HUES48 (cell line): ENCODE results near the gene APBB2.

Experiments
- H3K27ac ChIP-seq: one replicate; pipeline ENCODE4 v1.7.0; 2013; ENCODE audit warnings: low read depth, low read length, inconsistent platforms
- H3K27me3 ChIP-seq: 2 replicates; pipeline ENCODE4 v1.6.1; 2013; ENCODE audit warnings: mild to moderate bottlenecking, low read length; ENCODE audit not compliant: control insufficient read depth, insufficient read depth
- H3K36me3 ChIP-seq: 2 replicates; pipeline ENCODE4 v1.6.1; 2013; ENCODE audit warnings: low read length; ENCODE audit not compliant: control insufficient read depth, insufficient read depth
- H3K4me1 ChIP-seq: 2 replicates; pipeline ENCODE4 v1.6.1; 2013; ENCODE audit warnings: mild to moderate bottlenecking, low read length; ENCODE audit not compliant: control insufficient read depth, insufficient read depth
- H3K4me3 ChIP-seq: 2 replicates; pipeline ENCODE4 v1.5.1; 2013; ENCODE audit warnings: mild to moderate bottlenecking, low read depth, low read length
- H3K9ac ChIP-seq: 2 replicates; pipeline ENCODE4 v1.6.1; 2013; ENCODE audit warnings: mild to moderate bottlenecking, low read depth, low read length, moderate library complexity
- H3K9me3 ChIP-seq: 2 replicates; pipeline ENCODE4 v1.6.1; 2013; ENCODE audit warnings: low read length; ENCODE audit not compliant: control insufficient read depth, insufficient read depth

The APBB2 gene

DNA sequence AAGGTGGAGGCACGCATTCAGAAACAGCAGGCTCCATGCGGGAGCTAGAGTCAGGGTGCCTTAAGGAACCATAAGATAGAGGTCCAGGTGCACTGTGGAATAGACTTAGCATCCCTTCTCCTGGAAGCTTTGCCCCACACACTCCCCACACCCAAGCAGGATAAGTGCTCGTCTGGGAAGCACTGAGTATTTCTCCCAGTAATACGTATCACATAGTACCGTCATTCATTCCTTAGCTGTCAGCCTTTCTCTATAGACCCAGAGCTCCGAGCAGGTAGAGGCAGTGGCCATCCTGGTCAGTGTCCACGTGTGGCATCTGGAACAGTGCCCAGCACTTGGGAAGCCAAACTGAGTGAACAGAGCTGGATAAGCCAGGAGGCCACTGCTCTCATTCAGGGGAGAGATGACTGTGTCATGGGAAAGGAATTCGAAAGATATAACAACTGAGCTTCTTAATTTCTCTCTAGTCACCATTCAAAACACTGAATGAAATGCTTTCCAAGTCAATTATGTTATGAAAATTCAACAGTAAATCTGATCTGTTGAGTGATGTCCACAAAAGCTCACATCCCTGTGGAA is 9.9 kb downstream of the APBB2 start:
- H3K36me3 ChIP-seq, result no peaks in the 10 kb centered on the region
- peaks cover 23% of the 10 kb centered on the region for H3K4me1 ChIP-seq
- no peaks in the 10 kb centered on the region for H3K27me3 ChIP-seq
- H3K9me3 ChIP-seq, result no peaks in the 10 kb centered on the region
- H3K27ac ChIP-seq, result no peak overlapping the region
- H3K4me3 ChIP-seq, result no peak overlapping the region
- no peak overlapping the region for H3K9ac ChIP-seq

DNA sequence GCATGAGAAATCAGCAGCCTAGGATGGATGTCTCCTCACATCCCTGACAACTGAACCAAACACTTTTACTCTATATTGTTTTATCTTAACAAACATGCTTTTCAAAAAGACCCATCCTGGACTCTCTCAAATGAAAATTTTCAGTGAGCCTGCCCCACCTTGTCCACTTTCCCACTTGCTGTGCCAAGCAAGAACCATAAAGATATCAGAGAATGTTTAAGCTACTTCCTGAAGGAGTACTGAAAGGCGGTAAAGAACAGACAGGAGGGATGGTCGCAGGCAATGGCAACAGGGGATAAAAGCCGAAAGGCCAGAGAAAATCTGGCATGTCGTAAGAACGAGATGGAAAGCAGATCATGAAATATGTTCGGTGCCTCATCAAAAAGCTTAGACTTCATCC is 10.5 kb downstream of the APBB2 start:
- Histone ChIP-seq H3K27me3 (no peaks in the 10 kb centered on the region), H3K4me3 (no peak overlapping the region), H3K27ac (no peak overlapping the region), H3K9ac (no peak overlapping the region), H3K36me3 (no peaks in the 10 kb centered on the region), H3K9me3 (no peaks in the 10 kb centered on the region), H3K4me1 (peaks cover 23% of the 10 kb centered on the region)

- Histone ChIP-seq H3K4me3 (no peak overlapping the region), H3K4me1 (peaks cover 23% of the 10 kb centered on the region), H3K9ac (no peak overlapping the region), H3K9me3 (no peaks in the 10 kb centered on the region), H3K27ac (no peak overlapping the region), H3K36me3 (no peaks in the 10 kb centered on the region), H3K27me3 (no peaks in the 10 kb centered on the region)
Observed at GRCh38 chr4:41202820-41203568, 11.3 kb downstream of the APBB2 start.

GRCh38 chr4:41202356-41202755 is 12.0 kb downstream of the APBB2 start:
- Histone ChIP-seq H3K27me3 (no peaks in the 10 kb centered on the region), H3K9ac (no peak overlapping the region), H3K27ac (no peak overlapping the region), H3K4me3 (no peak overlapping the region), H3K9me3 (no peaks in the 10 kb centered on the region), H3K36me3 (no peaks in the 10 kb centered on the region), H3K4me1 (peaks cover 23% of the 10 kb centered on the region)

- H3K4me1 ChIP-seq, result peaks cover 23% of the 10 kb centered on the region
- no peak overlapping the region for H3K4me3 ChIP-seq
- H3K9ac ChIP-seq, result no peak overlapping the region
- H3K27ac ChIP-seq, result no peak overlapping the region
- H3K27me3 ChIP-seq, result no peaks in the 10 kb centered on the region
- no peaks in the 10 kb centered on the region for H3K36me3 ChIP-seq
- no peaks in the 10 kb centered on the region for H3K9me3 ChIP-seq
Observed at GRCh38 chr4:41200486-41201017, 13.8 kb downstream of the APBB2 start.

GRCh38 chr4:41199788-41200187 is 14.6 kb downstream of the APBB2 start:
- Histone ChIP-seq H3K36me3 (no peaks in the 10 kb centered on the region), H3K4me3 (no peak overlapping the region), H3K9ac (no peak overlapping the region), H3K4me1 (peaks cover 17% of the 10 kb centered on the region), H3K27ac (no peak overlapping the region), H3K9me3 (no peaks in the 10 kb centered on the region), H3K27me3 (no peaks in the 10 kb centered on the region)

GRCh38 chr4:41197996-41198395 is 16.3 kb downstream of the APBB2 start:
- Histone ChIP-seq H3K36me3 (no peaks in the 10 kb centered on the region), H3K27me3 (no peaks in the 10 kb centered on the region), H3K9ac (no peak overlapping the region), H3K27ac (no peak overlapping the region), H3K4me3 (no peak overlapping the region), H3K9me3 (no peaks in the 10 kb centered on the region), H3K4me1 (peaks cover 5% of the 10 kb centered on the region; the same call in 1 of the 2 replicates)

DNA sequence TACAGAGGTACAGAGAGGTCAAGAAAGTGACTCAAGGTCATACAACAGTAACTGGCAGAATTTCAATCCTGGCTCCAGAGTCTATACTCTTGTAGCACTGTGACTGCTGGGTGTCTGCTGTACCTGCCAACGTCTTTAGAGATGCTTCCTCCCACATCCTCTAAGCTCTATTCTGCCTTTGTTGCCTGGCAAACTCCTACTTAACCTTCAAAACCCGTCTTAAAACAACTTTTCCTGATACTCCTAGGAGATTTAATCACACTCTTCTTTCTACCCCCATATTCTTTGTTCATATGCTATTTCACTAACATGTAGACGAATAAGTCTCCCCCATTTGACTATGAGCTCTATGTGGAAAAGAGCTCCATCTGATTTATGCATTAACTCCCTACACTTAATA is 16.8 kb downstream of the APBB2 start:
- H3K27me3 ChIP-seq, result no peaks in the 10 kb centered on the region
- no peak overlapping the region for H3K9ac ChIP-seq
- H3K27ac ChIP-seq, result no peak overlapping the region
- H3K4me1 ChIP-seq, result peaks cover 5% of the 10 kb centered on the region; the same call in 1 of the 2 replicates
- H3K4me3 ChIP-seq, result no peak overlapping the region
- no peaks in the 10 kb centered on the region for H3K9me3 ChIP-seq
- no peaks in the 10 kb centered on the region for H3K36me3 ChIP-seq

- Histone ChIP-seq H3K36me3 (no peaks in the 10 kb centered on the region), H3K9me3 (no peaks in the 10 kb centered on the region), H3K9ac (no peak overlapping the region)
Observed at GRCh38 chr4:41196633-41197332, 17.6 kb downstream of the APBB2 start.

GRCh38 chr4:41192136-41192535 is 22.2 kb downstream of the APBB2 start:
- H3K27ac ChIP-seq, result no peak overlapping the region
- no peaks in the 10 kb centered on the region for H3K36me3 ChIP-seq

More at GRCh38 chr4:41196633-41197332, 17.6 kb downstream of the APBB2 start:
- Histone ChIP-seq H3K27me3 (no peaks in the 10 kb centered on the region), H3K4me1 (peaks cover 5% of the 10 kb centered on the region; the same call in 1 of the 2 replicates), H3K4me3 (no peak overlapping the region), H3K27ac (no peak overlapping the region)

DNA sequence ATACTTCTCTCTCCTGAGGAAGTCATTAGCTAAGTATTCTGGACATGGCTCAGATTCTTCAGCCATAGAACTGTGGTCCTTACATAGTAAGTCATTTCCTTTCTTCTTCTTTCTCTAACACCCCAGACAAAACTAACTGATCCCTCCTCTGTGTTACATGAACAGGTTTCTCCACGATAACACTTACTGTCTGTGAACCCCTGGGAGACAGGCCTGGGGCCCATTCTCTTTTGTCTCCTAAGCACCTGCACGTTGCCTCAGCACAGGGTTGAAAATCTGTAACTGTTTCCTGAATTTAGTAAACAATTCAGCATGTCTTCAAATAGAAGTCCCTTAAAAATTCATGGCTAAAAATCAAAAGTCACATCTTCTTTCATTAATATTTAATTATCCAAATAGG is 24.7 kb downstream of the APBB2 start:
- Histone ChIP-seq H3K4me3 (no peak overlapping the region), H3K36me3 (no peaks in the 10 kb centered on the region), H3K9ac (no peak overlapping the region), H3K27me3 (no peaks in the 10 kb centered on the region), H3K27ac (no peak overlapping the region), H3K4me1 (peaks cover 19% of the 10 kb centered on the region), H3K9me3 (no peaks in the 10 kb centered on the region)

More at GRCh38 chr4:41192136-41192535, 22.2 kb downstream of the APBB2 start:
- Histone ChIP-seq H3K4me1 (peaks cover 19% of the 10 kb centered on the region), H3K27me3 (no peaks in the 10 kb centered on the region), H3K9me3 (no peaks in the 10 kb centered on the region), H3K9ac (no peak overlapping the region), H3K4me3 (no peak overlapping the region)
